ENCODE measurements around the gene INIP.

INIP gene

GRCh38 chr9:112720113-112720780, 2.3 kb upstream of the INIP start:
- TF ChIP-seq, protein P1, sequence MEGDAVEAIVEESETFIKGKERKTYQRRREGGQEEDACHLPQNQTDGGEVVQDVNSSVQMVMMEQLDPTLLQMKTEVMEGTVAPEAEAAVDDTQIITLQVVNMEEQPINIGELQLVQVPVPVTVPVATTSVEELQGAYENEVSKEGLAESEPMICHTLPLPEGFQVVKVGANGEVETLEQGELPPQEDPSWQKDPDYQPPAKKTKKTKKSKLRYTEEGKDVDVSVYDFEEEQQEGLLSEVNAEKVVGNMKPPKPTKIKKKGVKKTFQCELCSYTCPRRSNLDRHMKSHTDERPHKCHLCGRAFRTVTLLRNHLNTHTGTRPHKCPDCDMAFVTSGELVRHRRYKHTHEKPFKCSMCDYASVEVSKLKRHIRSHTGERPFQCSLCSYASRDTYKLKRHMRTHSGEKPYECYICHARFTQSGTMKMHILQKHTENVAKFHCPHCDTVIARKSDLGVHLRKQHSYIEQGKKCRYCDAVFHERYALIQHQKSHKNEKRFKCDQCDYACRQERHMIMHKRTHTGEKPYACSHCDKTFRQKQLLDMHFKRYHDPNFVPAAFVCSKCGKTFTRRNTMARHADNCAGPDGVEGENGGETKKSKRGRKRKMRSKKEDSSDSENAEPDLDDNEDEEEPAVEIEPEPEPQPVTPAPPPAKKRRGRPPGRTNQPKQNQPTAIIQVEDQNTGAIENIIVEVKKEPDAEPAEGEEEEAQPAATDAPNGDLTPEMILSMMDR (IDR thresholded peaks at IDR 0.05; ENCODE audit: extremely low read depth, insufficient read depth, missing control alignments), result no peak
- in situ Hi-C loops (cut with MboI; ENCODE audit: low pct_unique_long_range_greater_than_20kb, low sequenced_read_pairs, unreplicated experiment), result no loop called here
- DNase-seq (ENCODE audit: low spot score), result no peak

DNA sequence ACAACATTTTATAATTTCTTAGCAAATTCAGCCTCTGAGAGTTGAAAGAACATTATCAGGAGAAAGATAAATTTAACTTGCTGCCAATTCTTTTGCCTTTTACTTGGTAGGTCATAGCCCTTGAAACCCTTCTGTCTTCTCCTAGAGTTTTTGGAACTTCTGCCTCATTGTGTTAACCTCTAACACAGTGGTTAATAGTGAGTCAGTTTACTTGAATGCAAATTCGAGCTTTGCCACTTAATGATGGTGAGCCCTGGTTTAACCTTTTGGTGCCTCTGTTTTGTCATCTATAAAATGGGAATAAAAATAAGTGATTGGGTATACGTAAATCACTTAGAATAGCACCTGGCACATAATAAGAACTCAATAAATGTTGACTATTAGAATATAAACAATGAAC, 1.8 kb upstream of the INIP start:
- TF ChIP-seq, protein P1 (IDR thresholded peaks at IDR 0.05; ENCODE audit: extremely low read depth, insufficient read depth, missing control alignments), result no peak
- in situ Hi-C loops (cut with MboI; ENCODE audit: low pct_unique_long_range_greater_than_20kb, low sequenced_read_pairs, unreplicated experiment), result no loop called here
- no peak for DNase-seq (ENCODE audit: low spot score)

DNA sequence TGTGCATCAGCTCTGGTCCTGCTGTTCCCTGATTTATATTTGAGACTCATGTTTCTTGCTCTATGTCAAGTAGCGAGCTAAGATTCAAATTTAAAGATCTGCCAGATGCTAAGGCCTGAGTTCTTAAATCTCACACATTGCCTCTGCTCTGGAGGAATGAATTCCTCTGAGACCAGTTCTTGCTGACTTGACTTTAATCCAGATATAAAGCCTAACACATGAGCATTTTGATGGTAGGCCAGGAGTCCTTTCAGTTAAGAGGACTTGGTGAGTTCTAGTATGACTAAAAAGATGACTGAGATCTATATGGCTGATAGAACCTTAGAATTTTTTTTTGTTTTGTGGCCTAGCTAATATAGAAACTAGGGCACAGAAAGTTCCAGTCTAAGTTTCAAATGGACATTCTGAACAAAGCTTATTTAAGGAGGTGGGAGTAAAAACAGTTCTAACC, 1.3 kb upstream of the INIP start:
- peak; percentile 45 for DNase-seq (ENCODE audit: low spot score)
- in situ Hi-C loops (cut with MboI; ENCODE audit: low pct_unique_long_range_greater_than_20kb, low sequenced_read_pairs, unreplicated experiment), result no loop called here

DNA sequence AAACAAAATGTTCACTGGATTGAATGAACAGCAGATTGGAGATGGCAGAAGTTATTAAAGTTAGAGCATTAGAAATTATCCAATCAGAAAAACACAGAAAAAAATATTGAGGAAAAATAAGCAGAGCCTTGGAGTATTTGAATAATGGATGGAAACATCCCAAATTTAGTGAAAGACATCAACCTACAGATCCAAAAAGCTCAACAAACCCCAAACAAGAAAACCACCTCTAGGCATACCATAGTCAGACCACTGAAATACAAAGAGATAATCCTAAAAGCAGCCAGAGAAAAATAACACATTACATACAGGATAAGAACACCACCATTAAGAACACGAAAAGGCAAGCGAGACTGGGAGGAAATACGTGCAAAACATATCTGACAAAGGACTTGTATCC, 5.2 kb downstream of the INIP start:
- DNase-seq (ENCODE audit: low spot score), result no peak
- TF ChIP-seq, protein P1 (IDR thresholded peaks at IDR 0.05; ENCODE audit: extremely low read depth, insufficient read depth, missing control alignments), result no peak
- in situ Hi-C loops (cut with MboI; ENCODE audit: low pct_unique_long_range_greater_than_20kb, low sequenced_read_pairs, unreplicated experiment), result no loop called here

More for the DNA sequence above, 1.3 kb upstream of the INIP start:
- TF ChIP-seq, protein P1 (IDR thresholded peaks at IDR 0.05; ENCODE audit: extremely low read depth, insufficient read depth, missing control alignments), result no peak

GRCh38 chr9:112711050-112711689, 6.7 kb downstream of the INIP start:
- DNase-seq (ENCODE audit: low spot score), result no peak
- TF ChIP-seq, protein P1 (IDR thresholded peaks at IDR 0.05; ENCODE audit: extremely low read depth, insufficient read depth, missing control alignments), result peak; percentile 44
- in situ Hi-C loops (cut with MboI; ENCODE audit: low pct_unique_long_range_greater_than_20kb, low sequenced_read_pairs, unreplicated experiment), result no loop called here

GRCh38 chr9:112705768-112706427, 12.0 kb downstream of the INIP start:
- DNase-seq (ENCODE audit: low spot score), result no peak
- in situ Hi-C loops (cut with MboI; ENCODE audit: low pct_unique_long_range_greater_than_20kb, low sequenced_read_pairs, unreplicated experiment), result no loop called here
- TF ChIP-seq, protein P1 (IDR thresholded peaks at IDR 0.05; ENCODE audit: extremely low read depth, insufficient read depth, missing control alignments), result peak; percentile 20
